K562 (cell line): ENCODE results near the gene SMIM29. TPM values are rescaled to one million over a fixed set of nuclear protein-coding genes. Genes with fewer than 3 reads are reported as not detected.
A peak's percentile ranks its signal among the peaks of the same experiment; 100 is the strongest.

ENCODE experiments used
- BCLAF1 ChIP-seq, 2 experiments: fragments of 450-650 bp in 1 of 2; IDR thresholded peaks; 2 replicates each; pipeline ENCODE4 v1.6.1; 2011 to 2017; ENCODE audit warnings: low read depth in 2 of 2, antibody characterized with exemption in 1 of 2, borderline replicate concordance in 1 of 2, low read length in 1 of 2, mild to moderate bottlenecking in 1 of 2, mixed read lengths in 1 of 2; ENCODE audit not compliant: control insufficient read depth in 1 of 2
- HMBOX1 ChIP-seq: sonication (generic); IDR thresholded peaks from 2 replicates; pipeline ENCODE4 v1.6.1; 2016
- ILF3 ChIP-seq: fragments of 450-650 bp; IDR thresholded peaks from 2 replicates; pipeline ENCODE4 v1.6.1; 2018; ENCODE audit warnings: antibody characterized with exemption, mild to moderate bottlenecking, moderate library complexity, borderline replicate concordance
- MAX ChIP-seq: sonication (generic); formaldehyde crosslinking; IDR thresholded peaks from 2 replicates; pipeline ENCODE4 v1.9.0; 2022; ENCODE audit warnings: mild to moderate bottlenecking, missing genetic modification reagents
- MYNN ChIP-seq, 2 experiments: sonication (generic); formaldehyde crosslinking in 1 of 2; IDR thresholded peaks; 2 replicates each; pipeline versions ENCODE4 v1.5.0 to v1.6.1; 2016 to 2020; ENCODE audit warnings: antibody characterized with exemption in 1 of 2, missing genetic modification reagents in 1 of 2
- NFATC3 ChIP-seq: fragments of 450-650 bp; IDR thresholded peaks from 2 replicates; pipeline ENCODE4 v1.6.1; 2017; ENCODE audit warnings: mild to moderate bottlenecking
- NR3C1 ChIP-seq: sonication (generic); formaldehyde crosslinking; IDR thresholded peaks from 2 replicates; pipeline ENCODE4 v1.8.1; 2022; ENCODE audit warnings: missing genetic modification reagents
- RFX1 ChIP-seq: fragments of 450-650 bp; IDR thresholded peaks from 2 replicates; pipeline ENCODE4 v1.6.1; 2016; ENCODE audit warnings: mild to moderate bottlenecking, moderate library complexity
- SMAD3 ChIP-seq: fragments of 450-650 bp; formaldehyde crosslinking; conservative IDR thresholded peaks from 2 replicates; pipeline ENCODE4 v1.4.0; 2020; ENCODE audit warnings: mild to moderate bottlenecking
- STAT5B ChIP-seq: fragments of 250-450 bp; sonication (Bioruptor Pico); IDR thresholded peaks from 2 replicates; pipeline ENCODE4 v1.8.0; 2021; ENCODE audit warnings: mild to moderate bottlenecking, inconsistent platforms
- TEAD1 ChIP-seq, 2 experiments: fragments of 450-650 bp in 1 of 2; sonication (generic) in 1 of 2; formaldehyde crosslinking; IDR thresholded peaks; 2 replicates each; pipeline versions ENCODE4 v1.4.0 to v1.8.0; 2020 to 2022; ENCODE audit warnings: mild to moderate bottlenecking in 2 of 2, missing genetic modification reagents in 1 of 2
- ZBED1 ChIP-seq: IDR thresholded peaks from 2 replicates; pipeline ENCODE4 v1.6.1; 2014
- ZNF444 ChIP-seq: fragments of 250-450 bp; sonication (Bioruptor Pico); IDR thresholded peaks from 2 replicates; pipeline ENCODE4 v1.4.0; 2020; ENCODE audit warnings: mild to moderate bottlenecking, moderate library complexity
- polyA plus RNA-seq, 8 experiments: library from polyadenylated mRNA; depleted of rRNA in 4 of 8; stranded (reverse) in 5 of 8; unstranded in 3 of 8; fragments of >200 nt; fragmentation: Nextera tagmentation in 2 of 8; fragmentation: Illumina TruSeq in 1 of 8; extraction: Ambion mirVana in 2 of 8; extraction: Trizol in 1 of 8; gene quantifications; 2 replicates each; pipeline versions ENCODE4 v1.2.1 to v1.2.3, GENCODE V29; 2011 to 2014; ENCODE audit warnings: inconsistent platforms in 1 of 8, missing spikeins in 1 of 8
- total RNA-seq, 7 experiments: library from RNA; depleted of rRNA in 6 of 7; stranded (reverse); fragments of >200 nt in 6 of 7; fragmentation: Illumina TruSeq in 2 of 7; extraction: Trizol in 2 of 7; gene quantifications; 2 replicates each; pipeline versions ENCODE4 v1.2.1 to v1.2.3, GENCODE V29; 2011 to 2021; ENCODE audit warnings: low replicate concordance in 1 of 7
- TF ChIP-seq, protein P1 (sequence below): sonication (generic); formaldehyde crosslinking; IDR thresholded peaks from 2 replicates; pipeline ENCODE4 v1.4.0; 2020; ENCODE audit warnings: mild to moderate bottlenecking, missing genetic modification reagents
- TF ChIP-seq, protein P2 (sequence below): sonication (generic); formaldehyde crosslinking; IDR thresholded peaks from 2 replicates; pipeline ENCODE4 v1.8.1; 2023; ENCODE audit warnings: missing genetic modification reagents, mild to moderate bottlenecking, borderline replicate concordance

SMIM29 gene
- total and polyA plus RNA-seq, 9 of the 15 experiments (the other 6 are each of a cell fraction or from before 2014, with no cell fraction given), result 6.5 to 36.7 (median 20.9) TPM

DNA sequence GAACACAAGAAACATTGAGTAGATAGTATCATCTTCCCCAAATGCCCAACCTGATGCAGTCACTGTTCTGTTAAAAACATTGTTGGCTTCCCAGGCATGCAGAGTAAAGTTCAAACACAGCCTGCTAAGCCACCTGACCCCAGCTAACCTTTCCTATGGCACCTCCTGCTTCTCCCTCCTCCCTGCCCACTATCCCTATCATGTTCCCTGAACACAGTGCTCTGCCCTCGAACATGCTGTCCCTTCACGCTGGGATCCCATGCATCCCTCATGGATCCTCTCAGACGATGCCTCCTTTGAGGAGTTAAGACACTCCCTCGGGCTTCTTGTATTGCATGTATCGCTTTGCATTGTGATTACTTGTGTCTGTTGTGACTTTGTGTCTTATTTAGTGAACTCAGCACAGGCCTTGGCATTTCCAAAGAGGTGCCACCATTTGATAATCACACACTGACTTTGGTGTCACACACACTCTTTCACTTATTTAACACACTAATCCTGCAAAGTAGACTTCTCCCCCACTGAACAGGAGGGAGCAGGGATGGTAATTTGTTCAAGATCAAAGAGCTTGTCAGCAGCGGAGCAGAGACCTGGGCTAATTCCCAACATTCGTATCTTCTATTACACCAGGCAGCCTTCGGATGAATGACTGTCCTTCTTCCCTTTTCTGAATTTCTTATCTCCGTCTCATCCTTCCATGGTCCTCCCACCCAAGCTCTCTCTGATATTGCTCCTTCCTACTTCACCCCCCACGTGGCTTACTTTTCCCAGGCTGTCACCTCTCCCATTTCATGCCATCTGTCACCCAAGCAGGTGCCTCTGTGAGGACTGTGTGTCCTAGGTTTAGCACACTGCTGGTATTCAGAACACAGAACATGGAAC, 28.3 kb upstream of the SMIM29 start (continued):
- TF ChIP-seq TEAD1 (CRISPR knock-in tag; IDR thresholded peaks at IDR 0.05) (0 out of 4 replicates have a peak, but pooled peaks of 1 of the 2 experiments have one; percentile 13), NR3C1 (CRISPR knock-in tag) (no peak), BCLAF1 (IDR thresholded peaks at IDR 0.05; ENCODE audit: borderline replicate concordance in 1 of 2, control insufficient read depth in 1 of 2, low read depth in 2 of 2, low read length in 1 of 2) (no peak), MYNN (IDR thresholded peaks at IDR 0.05) (no peak), MYNN (CRISPR knock-in tag; IDR thresholded peaks at IDR 0.05) (no peak), HMBOX1 (no peak), RFX1 (no peak), ZNF444 (CRISPR knock-in tag) (no peak), MAX (peak; percentile 37), ILF3 (no peak), ZBED1 (no peak), SMAD3 (CRISPR knock-in tag) (no peak), NFATC3 (no peak), STAT5B (CRISPR knock-in tag) (no peak)
- TF ChIP-seq, protein P1, sequence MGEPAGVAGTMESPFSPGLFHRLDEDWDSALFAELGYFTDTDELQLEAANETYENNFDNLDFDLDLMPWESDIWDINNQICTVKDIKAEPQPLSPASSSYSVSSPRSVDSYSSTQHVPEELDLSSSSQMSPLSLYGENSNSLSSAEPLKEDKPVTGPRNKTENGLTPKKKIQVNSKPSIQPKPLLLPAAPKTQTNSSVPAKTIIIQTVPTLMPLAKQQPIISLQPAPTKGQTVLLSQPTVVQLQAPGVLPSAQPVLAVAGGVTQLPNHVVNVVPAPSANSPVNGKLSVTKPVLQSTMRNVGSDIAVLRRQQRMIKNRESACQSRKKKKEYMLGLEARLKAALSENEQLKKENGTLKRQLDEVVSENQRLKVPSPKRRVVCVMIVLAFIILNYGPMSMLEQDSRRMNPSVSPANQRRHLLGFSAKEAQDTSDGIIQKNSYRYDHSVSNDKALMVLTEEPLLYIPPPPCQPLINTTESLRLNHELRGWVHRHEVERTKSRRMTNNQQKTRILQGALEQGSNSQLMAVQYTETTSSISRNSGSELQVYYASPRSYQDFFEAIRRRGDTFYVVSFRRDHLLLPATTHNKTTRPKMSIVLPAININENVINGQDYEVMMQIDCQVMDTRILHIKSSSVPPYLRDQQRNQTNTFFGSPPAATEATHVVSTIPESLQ, result 0 out of 2 replicates have a peak, but pooled peaks have one; percentile 28
- TF ChIP-seq, protein P2, sequence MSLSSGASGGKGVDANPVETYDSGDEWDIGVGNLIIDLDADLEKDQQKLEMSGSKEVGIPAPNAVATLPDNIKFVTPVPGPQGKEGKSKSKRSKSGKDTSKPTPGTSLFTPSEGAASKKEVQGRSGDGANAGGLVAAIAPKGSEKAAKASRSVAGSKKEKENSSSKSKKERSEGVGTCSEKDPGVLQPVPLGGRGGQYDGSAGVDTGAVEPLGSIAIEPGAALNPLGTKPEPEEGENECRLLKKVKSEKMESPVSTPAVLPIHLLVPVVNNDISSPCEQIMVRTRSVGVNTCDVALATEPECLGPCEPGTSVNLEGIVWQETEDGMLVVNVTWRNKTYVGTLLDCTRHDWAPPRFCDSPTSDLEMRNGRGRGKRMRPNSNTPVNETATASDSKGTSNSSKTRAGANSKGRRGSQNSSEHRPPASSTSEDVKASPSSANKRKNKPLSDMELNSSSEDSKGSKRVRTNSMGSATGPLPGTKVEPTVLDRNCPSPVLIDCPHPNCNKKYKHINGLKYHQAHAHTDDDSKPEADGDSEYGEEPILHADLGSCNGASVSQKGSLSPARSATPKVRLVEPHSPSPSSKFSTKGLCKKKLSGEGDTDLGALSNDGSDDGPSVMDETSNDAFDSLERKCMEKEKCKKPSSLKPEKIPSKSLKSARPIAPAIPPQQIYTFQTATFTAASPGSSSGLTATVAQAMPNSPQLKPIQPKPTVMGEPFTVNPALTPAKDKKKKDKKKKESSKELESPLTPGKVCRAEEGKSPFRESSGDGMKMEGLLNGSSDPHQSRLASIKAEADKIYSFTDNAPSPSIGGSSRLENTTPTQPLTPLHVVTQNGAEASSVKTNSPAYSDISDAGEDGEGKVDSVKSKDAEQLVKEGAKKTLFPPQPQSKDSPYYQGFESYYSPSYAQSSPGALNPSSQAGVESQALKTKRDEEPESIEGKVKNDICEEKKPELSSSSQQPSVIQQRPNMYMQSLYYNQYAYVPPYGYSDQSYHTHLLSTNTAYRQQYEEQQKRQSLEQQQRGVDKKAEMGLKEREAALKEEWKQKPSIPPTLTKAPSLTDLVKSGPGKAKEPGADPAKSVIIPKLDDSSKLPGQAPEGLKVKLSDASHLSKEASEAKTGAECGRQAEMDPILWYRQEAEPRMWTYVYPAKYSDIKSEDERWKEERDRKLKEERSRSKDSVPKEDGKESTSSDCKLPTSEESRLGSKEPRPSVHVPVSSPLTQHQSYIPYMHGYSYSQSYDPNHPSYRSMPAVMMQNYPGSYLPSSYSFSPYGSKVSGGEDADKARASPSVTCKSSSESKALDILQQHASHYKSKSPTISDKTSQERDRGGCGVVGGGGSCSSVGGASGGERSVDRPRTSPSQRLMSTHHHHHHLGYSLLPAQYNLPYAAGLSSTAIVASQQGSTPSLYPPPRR (CRISPR knock-in tag), result no peak
